HG03135 (cell line): ENCODE results near the gene TNS1.

ENCODE experiments used
- ATAC-seq: cut with Tn5 transposase; IDR thresholded peaks from one replicate; pipeline ENCODE4 v1.9.1; 2021; ENCODE audit warnings: mild to moderate bottlenecking, moderate library complexity; ENCODE audit not compliant: unreplicated experiment

Gene TNS1

GRCh38 chr2:217804791-217805667, 197.8 kb downstream of the TNS1 start:
- no peak for ATAC-seq

GRCh38 chr2:217804338-217804737, 198.5 kb downstream of the TNS1 start:
- ATAC-seq: no peak

- no peak for ATAC-seq
Observed at GRCh38 chr2:217803653-217803960, 199.2 kb downstream of the TNS1 start.

GRCh38 chr2:217802876-217803652, 199.7 kb downstream of the TNS1 start:
- ATAC-seq: no peak

- ATAC-seq: no peak
Observed at GRCh38 chr2:217802266-217802665, 200.5 kb downstream of the TNS1 start.

- no peak for ATAC-seq
Observed at GRCh38 chr2:217801711-217802110, 201.1 kb downstream of the TNS1 start.

- ATAC-seq: no peak
Observed at GRCh38 chr2:217801115-217801531, 201.7 kb downstream of the TNS1 start.

- ATAC-seq: no peak
Observed at GRCh38 chr2:217800433-217801114, 202.2 kb downstream of the TNS1 start.

- no peak for ATAC-seq
Observed at GRCh38 chr2:217799563-217800432, 203.0 kb downstream of the TNS1 start.

GRCh38 chr2:217798743-217799562, 203.8 kb downstream of the TNS1 start:
- peak; percentile 79 for ATAC-seq

GRCh38 chr2:217798191-217798590, 204.6 kb downstream of the TNS1 start:
- no peak for ATAC-seq

- ATAC-seq: no peak
Observed at GRCh38 chr2:217797661-217798069, 205.1 kb downstream of the TNS1 start.

- no peak for ATAC-seq
Observed at GRCh38 chr2:217797165-217797564, 205.6 kb downstream of the TNS1 start.

GRCh38 chr2:217795706-217796465, 206.9 kb downstream of the TNS1 start:
- no peak for ATAC-seq

GRCh38 chr2:217795067-217795466, 207.7 kb downstream of the TNS1 start:
- no peak for ATAC-seq

GRCh38 chr2:217794133-217794986, 208.4 kb downstream of the TNS1 start:
- ATAC-seq: no peak

- ATAC-seq: no peak
Observed at GRCh38 chr2:217793566-217794132, 209.1 kb downstream of the TNS1 start.
